Measurements from ENCODE around the gene PTPRA.
"Not testable (repeated sequence)": the region's sequence is repeated elsewhere in the genome, so short reads cannot be mapped to it uniquely, and the experiment has no call there.

The PTPRA gene

GRCh38 chr20:3011752-3012151 is 138.5 kb downstream of the PTPRA start:
- DNase-seq, result no peak

DNA sequence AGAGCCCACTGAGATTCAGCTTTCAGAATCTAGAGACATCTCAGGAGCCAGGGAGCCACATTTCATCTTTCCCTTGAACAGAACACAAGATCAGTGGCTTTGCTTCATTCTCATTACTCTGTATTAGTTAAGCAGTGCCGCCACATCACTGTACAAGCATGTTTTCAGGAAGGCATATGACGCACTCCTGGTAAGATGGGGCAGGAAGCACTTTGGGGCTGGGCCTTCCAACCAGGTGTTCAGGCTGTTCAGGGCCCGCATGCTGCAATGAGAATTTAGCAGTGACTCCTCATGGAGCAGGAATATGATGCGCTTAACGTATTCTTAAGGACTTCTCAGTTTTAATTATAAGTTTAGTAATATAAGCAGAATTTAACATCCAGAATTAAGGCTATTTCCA is 140.5 kb downstream of the PTPRA start:
- DNase-seq, result no peak

DNA sequence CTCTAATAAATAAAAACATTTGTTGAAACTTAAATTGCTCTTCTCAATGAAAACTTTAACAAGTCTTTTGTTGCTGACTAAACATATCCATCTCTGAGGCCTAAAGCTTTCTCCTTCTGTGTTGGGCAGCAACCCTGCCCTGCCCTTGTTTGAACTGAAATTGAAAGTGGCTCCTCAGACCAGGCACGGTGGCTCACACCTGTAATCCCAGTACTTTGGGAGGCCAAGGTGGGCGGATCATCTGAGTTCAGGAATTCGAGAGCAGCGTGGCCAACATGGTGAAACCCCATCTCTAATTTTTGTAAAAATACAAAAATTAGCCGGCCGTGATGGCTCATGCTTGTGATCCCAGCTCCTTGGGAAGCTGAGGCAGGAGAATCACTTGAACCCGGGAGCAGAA is 140.9 kb downstream of the PTPRA start:
- DNase-seq, result no peak

GRCh38 chr20:3014662-3015061 is 141.4 kb downstream of the PTPRA start:
- DNase-seq, result no peak

GRCh38 chr20:3015302-3015701 is 142.0 kb downstream of the PTPRA start:
- DNase-seq, result not testable (repeated sequence)

- DNase-seq, result no peak
Observed at GRCh38 chr20:3021327-3021726, 148.0 kb downstream of the PTPRA start.

DNA sequence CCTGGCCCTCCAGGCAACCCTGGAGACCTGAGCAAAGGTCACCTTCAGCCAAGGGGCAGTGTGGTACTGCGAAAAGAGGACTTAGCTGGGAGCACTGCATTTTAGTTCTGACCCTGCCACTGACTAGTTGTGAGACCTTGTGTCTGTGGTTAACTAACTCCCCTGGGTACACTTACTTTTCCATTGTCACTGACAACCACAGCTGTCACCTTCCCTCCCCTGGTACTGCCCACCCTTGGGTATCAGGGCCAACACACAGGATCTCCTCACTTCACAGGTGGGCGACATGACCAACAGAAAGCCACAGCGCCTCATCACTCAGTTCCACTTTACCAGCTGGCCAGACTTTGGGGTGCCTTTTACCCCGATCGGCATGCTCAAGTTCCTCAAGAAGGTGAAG is 148.5 kb downstream of the PTPRA start:
- no peak for DNase-seq

DNA sequence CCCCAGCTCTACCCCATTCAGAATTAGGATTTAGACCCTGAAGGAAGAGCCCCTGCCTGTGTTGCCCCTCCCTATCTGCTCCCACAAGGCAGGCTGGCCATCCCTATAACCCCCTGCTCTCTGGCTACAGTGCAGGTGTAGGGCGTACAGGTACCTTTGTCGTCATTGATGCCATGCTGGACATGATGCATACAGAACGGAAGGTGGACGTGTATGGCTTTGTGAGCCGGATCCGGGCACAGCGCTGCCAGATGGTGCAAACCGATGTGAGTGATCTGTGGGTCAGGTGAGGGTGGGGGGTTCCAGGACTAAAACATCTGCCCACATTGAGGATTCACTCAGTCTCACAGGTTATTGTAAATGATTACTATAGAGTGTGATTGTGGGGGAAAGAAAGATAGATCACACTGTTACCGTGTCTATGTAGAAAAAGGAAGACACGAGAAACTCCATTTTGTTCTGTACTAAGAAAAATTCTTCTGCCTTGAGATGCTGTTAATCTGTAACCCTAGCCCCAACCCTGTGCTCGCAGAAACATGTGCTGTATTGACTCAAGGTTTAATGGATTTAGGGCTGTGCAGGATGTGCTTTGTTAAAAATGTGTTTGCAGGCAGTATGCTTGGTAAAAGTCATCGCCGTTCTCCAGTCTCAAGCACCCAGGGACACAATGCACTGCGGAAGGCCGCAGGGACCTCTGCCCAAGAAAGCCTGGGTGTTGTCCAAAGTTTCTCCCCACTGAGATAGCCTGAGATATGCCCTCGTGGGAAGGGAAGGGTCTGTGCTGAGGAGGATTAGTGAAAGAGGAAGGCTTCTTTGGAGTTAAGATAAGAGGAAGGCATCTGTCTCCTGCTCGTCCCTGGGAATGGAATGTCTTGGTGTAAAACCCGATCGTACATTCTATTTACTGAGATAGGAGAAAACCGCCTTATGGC is 149.5 kb downstream of the PTPRA start:
- not testable (repeated sequence) for DNase-seq

DNA sequence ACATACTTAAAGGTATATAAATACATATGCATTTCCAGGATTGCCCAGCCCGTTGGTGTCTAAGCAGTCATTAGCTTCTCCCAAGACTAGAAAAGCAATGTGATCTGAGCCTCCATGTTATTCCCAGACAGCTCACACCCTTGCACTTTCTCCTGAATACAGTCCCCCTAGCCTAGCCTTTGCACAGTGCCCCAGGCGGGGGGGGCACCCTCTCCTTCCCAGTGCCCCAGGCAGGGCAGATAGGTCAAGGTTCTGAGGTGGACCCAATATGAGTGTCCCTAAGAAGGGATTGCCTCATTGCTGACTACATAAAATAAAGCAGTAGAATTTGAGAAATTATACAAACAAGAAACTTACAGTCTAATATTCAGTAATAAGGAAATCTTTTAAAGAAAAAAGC is 154.7 kb downstream of the PTPRA start:
- no peak for DNase-seq

GRCh38 chr20:3031524-3032147 is 158.4 kb downstream of the PTPRA start:
- no peak for DNase-seq

- no peak for DNase-seq
Observed at GRCh38 chr20:3032624-3033023, 159.3 kb downstream of the PTPRA start.

- DNase-seq, result no peak
Observed at GRCh38 chr20:3037654-3038053, 164.4 kb downstream of the PTPRA start.

GRCh38 chr20:3038454-3038853 is 165.2 kb downstream of the PTPRA start:
- DNase-seq, result no peak

GRCh38 chr20:3039426-3039825 is 166.1 kb downstream of the PTPRA start:
- DNase-seq, result no peak

GRCh38 chr20:3040086-3040485 is 166.8 kb downstream of the PTPRA start:
- DNase-seq, result no peak

- DNase-seq, result peak; percentile 17
Observed at GRCh38 chr20:3041854-3042409, 168.7 kb downstream of the PTPRA start.

GRCh38 chr20:3042625-3043024 is 169.3 kb downstream of the PTPRA start:
- no peak for DNase-seq

- no peak for DNase-seq
Observed at GRCh38 chr20:3043322-3043721, 170.0 kb downstream of the PTPRA start, which contains the start of gene GNRH2. GNRH2 (plus strand) TSS chr20:3043622; CDS start chr20:3044415, 793 bp downstream.

- DNase-seq, result no peak
Observed at GRCh38 chr20:3044336-3044965, 171.2 kb downstream of the PTPRA start.

DNA sequence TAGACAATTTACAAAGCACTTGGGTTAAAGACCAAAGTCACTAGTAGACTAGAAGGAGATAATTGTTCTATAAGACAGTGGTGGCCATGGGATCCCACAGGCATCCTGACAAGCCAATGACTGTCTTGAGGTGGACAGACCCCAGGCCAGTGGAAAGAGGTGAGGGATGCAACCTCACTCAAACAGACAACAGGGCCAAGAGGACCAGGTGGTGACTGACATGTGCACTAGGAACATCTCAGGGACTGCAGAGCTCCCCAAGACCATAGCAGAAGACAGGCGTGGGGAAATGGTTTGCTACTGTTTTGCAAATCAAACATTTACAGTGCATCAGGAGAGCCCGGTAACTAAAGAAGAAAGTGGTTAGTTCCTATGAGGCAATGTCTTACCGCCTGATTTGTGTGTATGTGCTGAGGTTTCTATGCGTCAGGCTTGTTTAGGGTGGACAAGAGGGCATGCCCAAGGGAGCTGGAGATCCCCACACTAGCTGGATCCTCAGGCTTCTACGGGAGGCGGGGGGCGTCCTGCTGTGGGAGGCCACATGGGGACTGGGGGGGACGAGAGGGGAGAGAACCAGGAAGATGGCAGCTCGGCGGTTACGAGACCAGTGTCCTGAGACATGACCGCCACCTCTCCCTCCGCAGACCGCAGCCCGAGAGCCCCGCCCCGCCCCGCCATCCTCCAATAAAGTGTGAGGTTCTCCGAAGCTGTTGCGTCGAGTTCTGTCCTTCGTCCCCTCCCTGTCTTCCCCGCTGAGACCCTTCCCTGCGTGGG is 171.9 kb downstream of the PTPRA start:
- peak; percentile 47 for DNase-seq

GRCh38 chr20:3045816-3046676 is 172.8 kb downstream of the PTPRA start, which contains the start of gene MRPS26:
MRPS26 (plus strand) TSS chr20:3046052; CDS start chr20:3046069, 17 bp downstream.
- peak; percentile 79 for DNase-seq

All from fibroblast of skin of right biceps (primary cell).